ENCODE measurements around the gene SFMBT2.

- TF ChIP-seq CTCF (IDR thresholded peaks at IDR 0.05) (no peak), POLR2A (IDR thresholded peaks at IDR 0.05) (no peak), POLR2AphosphoS5 (IDR thresholded peaks at IDR 0.05) (no peak), EP300 (IDR thresholded peaks at IDR 0.05; ENCODE audit: low read depth) (no peak)
Measured at GRCh38 chr10:7361316-7361715, 49.5 kb downstream of the SFMBT2 start.
